ENCODE results near the gene AFF1.
A peak's percentile ranks its signal among the peaks of the same experiment; 100 is the strongest.

AFF1 gene

DNA sequence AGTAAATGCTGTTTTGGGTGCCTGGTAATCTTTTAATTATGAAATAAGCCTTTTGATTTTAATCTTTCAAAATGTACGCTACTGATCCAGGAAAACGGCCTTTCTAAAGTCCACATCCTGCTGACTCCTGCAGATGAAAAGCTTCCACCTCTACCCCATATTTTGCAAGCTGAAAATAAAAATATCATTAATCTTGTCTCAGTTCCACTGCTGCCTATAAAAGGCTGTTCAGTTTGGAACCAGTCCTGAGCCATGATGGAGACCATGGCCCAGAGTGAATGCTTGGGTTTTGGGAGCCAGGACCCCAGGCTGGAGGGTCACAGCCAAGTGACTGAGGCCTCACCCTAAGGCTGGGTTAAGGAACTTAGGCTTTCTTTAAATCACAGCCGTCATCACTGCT is 110.8 kb downstream of the AFF1 start:
- no peak for TF ChIP-seq POLR2A (IDR thresholded peaks at IDR 0.05; ENCODE audit: low read depth, low read length)
- no peak for DNase-seq (ENCODE audit: insufficient read length, low spot score)
- no peak for FAIRE-seq

DNA sequence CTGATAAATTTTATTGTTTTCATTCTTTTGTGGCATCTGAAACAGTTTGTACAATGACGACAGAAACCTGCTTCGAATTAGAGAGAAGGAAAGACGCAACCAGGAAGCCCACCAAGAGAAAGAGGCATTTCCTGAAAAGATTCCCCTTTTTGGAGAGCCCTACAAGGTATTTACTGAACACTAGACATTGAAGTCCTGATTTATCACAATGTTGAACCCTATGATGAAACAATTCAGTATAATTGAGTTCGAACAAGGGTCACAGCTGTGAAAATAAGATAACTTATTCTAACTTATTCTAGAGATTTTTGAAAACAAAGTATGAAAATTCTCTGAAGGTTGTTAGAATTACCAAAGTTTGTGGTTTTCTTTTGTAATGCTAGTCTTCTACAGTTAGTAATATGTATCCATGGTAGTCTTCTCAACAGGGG is 111.3 kb downstream of the AFF1 start:
- DNase-seq (ENCODE audit: insufficient read length, low spot score) (no peak), FAIRE-seq (no peak)
- no peak for TF ChIP-seq POLR2A (IDR thresholded peaks at IDR 0.05; ENCODE audit: low read depth, low read length)

DNA sequence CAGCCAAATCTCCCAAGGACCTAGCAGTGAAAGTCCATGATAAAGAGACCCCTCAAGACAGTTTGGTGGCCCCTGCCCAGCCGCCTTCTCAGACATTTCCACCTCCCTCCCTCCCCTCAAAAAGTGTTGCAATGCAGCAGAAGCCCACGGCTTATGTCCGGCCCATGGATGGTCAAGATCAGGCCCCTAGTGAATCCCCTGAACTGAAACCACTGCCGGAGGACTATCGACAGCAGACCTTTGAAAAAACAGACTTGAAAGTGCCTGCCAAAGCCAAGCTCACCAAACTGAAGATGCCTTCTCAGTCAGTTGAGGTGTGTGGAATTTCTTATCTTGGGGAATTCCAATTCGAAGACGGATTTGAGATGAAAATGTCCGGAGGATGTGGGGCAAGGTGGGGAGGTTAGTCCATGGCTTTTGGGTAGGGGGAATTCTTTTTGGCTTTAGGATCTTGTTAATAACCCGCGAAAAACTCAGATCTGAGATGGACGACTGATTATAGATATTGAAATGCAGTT is 112.5 kb downstream of the AFF1 start:
- no peak for FAIRE-seq
- TF ChIP-seq POLR2A (IDR thresholded peaks at IDR 0.05; ENCODE audit: low read depth, low read length) = no peak
- no peak for DNase-seq (ENCODE audit: insufficient read length, low spot score)

DNA sequence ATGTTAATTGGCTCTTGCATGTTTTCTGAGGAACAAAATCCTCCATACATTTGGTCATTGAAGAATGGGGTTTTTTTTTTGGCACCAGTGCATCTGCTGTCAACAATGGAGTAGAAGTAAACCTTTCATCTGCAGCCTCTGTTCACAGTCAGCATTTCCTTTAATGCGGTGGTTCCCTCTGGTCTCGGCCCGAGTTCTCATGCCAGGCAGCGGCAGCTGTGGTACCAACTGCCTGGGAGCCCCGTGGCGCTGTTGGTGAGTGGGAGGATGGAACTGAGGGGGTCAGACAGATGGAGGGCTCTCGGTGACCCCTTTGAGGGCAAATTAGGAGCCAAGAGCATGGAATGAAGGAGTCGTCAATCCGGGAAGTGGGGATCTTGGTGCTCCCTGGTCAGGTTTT is 114.7 kb downstream of the AFF1 start:
- DNase-seq (ENCODE audit: insufficient read length, low spot score) (no peak), FAIRE-seq (no peak)
- no peak for TF ChIP-seq POLR2A (IDR thresholded peaks at IDR 0.05; ENCODE audit: low read depth, low read length)

DNA sequence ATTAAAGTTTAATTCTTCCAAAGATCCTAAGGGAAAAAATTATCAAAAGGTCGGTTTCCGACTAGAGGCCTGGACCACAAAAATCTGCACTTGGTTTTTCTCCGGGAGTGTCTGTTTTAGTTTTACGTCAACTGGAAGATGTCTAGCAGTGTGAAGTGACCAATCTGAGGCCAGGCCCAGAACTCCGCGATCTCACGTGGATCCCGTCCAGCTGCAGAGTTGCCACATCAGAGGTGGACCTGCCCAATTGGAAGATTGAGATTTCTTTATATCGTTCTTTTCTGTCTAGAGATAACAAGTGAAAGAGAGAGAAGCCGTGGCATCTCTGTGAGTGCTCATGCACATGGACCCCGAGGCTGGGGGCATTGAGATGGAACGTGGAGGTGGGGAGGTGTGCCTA is 115.8 kb downstream of the AFF1 start:
- TF ChIP-seq POLR2A (IDR thresholded peaks at IDR 0.05; ENCODE audit: low read depth, low read length) = no peak
- no peak for DNase-seq (ENCODE audit: insufficient read length, low spot score)
- FAIRE-seq = no peak

GRCh38 chr4:87051121-87051713 is 116.4 kb downstream of the AFF1 start:
- no peak for FAIRE-seq

GRCh38 chr4:87052615-87053014 is 117.8 kb downstream of the AFF1 start:
- no peak for FAIRE-seq
- TF ChIP-seq POLR2A (IDR thresholded peaks at IDR 0.05; ENCODE audit: low read depth, low read length) = no peak

More at GRCh38 chr4:87051121-87051713, 116.4 kb downstream of the AFF1 start:
- no peak for TF ChIP-seq POLR2A (IDR thresholded peaks at IDR 0.05; ENCODE audit: low read depth, low read length)
- DNase-seq (ENCODE audit: insufficient read length, low spot score) = no peak

DNA sequence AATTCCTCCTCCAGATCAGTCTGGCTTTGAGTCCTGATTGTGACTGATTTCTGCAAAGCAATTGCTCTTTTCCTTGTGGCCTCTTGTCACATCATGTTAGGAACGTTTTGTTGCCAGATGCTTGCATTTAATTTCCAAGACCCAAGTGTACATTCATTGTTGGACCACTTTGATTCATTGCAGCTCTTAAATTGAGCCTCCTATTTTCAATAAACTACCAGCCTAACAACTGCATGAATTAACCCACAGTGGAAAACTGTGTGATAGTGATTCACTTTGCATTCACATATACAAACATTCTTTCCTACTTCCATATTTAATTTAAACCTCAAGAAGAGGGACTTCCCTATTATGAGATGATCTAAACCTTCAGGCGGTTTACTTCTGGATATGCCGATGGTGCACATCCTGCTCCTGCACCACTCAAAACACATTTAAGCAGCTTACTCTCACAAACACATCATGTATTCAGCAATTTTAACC is 118.4 kb downstream of the AFF1 start:
- DNase-seq (ENCODE audit: insufficient read length, low spot score) (no peak), FAIRE-seq (no peak)
- no peak for TF ChIP-seq POLR2A (IDR thresholded peaks at IDR 0.05; ENCODE audit: low read depth, low read length)

More at GRCh38 chr4:87052615-87053014, 117.8 kb downstream of the AFF1 start:
- DNase-seq (ENCODE audit: insufficient read length, low spot score) = no peak

DNA sequence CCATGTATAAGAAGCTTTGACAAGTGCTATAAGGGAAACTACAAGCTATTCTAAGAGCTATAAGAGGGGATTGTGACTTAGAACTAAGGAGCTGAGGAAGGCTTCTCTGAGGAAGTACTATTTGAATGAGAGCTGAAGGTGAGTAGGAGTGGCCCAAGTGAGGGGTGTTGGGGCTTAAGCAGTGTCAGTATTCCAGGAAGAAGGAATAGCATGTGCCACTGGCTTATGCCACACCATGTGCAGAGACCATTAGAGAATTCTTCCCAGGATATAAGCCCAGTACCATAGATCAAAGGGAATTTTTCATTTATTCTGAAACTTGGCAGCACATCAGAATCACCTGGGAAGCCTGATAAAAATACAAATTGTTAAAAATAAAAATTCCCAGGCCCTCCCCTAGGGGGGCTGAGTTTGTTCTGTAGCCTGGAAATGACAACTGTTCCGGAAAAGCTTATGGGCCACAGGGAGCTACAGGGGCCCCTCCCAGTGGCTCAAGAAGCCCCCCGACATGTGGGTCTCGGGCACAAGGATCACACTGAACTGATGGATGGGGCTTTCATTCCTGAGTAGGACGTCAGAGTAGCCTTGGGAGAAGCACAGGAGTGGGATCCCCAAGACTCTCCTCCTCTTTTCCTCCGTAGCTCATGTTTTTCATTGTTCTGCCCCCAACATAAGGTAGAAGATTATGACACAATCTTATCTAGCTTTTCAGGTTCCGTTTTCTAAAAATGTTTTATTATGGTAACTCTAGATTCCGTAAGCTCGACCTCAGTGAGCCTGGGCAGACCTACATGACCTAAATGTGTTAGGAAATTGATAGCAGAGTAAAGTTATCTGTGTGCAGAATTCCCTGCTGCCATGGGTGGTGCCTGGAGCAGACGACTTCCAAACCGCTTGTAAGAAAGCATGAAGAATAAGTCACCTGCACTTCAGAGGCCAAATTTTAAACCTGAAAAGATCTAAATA is 119.3 kb downstream of the AFF1 start:
- FAIRE-seq = no peak
- no peak for TF ChIP-seq POLR2A (IDR thresholded peaks at IDR 0.05; ENCODE audit: low read depth, low read length)
- DNase-seq (ENCODE audit: insufficient read length, low spot score) = no peak

GRCh38 chr4:87054900-87055299 is 120.1 kb downstream of the AFF1 start:
- TF ChIP-seq POLR2A (IDR thresholded peaks at IDR 0.05; ENCODE audit: low read depth, low read length) = no peak
- DNase-seq (ENCODE audit: insufficient read length, low spot score) (no peak), FAIRE-seq (no peak)

DNA sequence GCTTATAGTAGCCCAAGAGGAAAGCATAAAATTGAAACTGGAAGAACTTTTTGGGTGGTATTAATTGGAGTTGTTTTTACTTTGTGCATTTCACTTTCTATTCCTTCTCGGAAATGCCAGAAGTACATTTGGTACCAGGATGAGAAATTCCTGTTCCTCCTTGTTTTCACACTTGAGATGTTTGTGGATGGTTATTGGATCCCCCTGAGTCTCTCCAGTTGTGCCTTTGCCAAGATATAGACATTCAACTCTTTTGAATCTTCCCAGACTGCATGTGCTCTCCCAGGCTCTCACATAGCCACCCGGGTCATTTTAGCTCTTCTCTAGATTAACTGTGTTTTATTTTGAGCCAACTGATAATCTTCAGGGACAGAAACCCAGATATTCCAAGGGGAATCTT is 120.5 kb downstream of the AFF1 start:
- FAIRE-seq (no peak), DNase-seq (ENCODE audit: insufficient read length, low spot score) (no peak)
- TF ChIP-seq POLR2A (IDR thresholded peaks at IDR 0.05; ENCODE audit: low read depth, low read length) = no peak

DNA sequence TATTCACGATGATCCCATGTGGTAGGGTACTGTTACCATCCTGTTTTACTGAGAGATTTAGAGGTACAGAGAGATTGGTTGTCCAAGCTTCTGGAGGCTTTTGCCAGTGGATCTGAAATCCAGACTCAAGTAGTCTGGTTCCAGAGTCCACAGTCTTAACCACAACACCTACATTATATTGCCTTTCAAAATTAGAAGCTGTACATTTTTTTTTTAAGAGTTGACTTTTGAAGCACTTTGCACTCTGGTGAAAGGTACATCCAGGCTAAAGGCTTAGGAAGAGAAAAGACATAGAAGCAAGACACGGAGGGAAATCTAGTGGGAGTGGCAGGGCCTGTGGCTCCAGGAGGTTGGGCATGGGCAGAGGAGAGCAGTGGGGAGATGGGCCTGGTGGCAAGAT is 122.1 kb downstream of the AFF1 start:
- DNase-seq (ENCODE audit: insufficient read length, low spot score) (no peak), FAIRE-seq (no peak)
- no peak for TF ChIP-seq POLR2A (IDR thresholded peaks at IDR 0.05; ENCODE audit: low read depth, low read length)

DNA sequence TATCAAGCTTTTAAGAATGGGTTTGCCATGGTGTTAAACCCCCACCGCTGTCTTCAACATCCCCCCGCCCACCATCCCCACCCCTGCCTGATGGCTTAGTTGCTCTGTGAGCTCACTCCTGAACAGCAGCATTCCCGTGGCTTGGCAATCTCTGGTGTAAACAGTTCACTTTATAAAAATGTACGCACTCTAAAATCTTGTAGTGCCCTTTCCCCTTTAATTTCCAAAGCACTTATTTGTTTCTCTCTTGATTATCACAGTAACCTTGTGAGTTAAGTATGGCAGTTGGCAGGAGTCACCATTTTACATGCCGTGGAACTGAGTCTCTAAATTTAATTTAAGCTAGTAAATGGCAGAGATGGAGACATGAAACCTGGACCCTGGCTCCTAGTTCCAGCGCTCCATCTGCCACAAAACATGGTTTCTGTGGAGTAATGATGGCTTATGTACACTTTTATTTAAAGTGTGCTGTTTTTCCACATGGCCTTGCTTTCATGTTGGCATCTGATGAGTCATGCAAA is 123.1 kb downstream of the AFF1 start:
- no peak for TF ChIP-seq POLR2A (IDR thresholded peaks at IDR 0.05; ENCODE audit: low read depth, low read length)
- DNase-seq (ENCODE audit: insufficient read length, low spot score) = no peak
- FAIRE-seq = peak; percentile 48

Data from H54 (cell line).